BJ (cell line): ENCODE data around the gene POR. TPM values are rescaled to one million over a fixed set of nuclear protein-coding genes. Genes with fewer than 3 reads are reported as not detected.

Source experiments
- CTCF ChIA-PET: fragments of 350-600 bp; formaldehyde crosslinking; extraction: SDS; loops from one replicate; lab custom pipeline; 2021; ENCODE audit warnings: antibody characterized with exemption, inconsistent platforms; lab: Yijun Ruan, JAX
- POLR2A ChIA-PET: fragments of 300-600 bp; sonication (Branson Sonifier 250); formaldehyde crosslinking; extraction: SDS; loops from one replicate; lab custom pipeline; 2021; ENCODE audit warnings: antibody characterized with exemption; lab: Charles Lee
- DNase-seq: peaks from one replicate; pipeline ENCODE4 v3.0.0-alpha.2; 2011; ENCODE audit warnings: low read depth
- H3K27me3 ChIP-seq: 2 replicates; pipeline ENCODE4 v1.6.0; 2011; ENCODE audit warnings: low read length; ENCODE audit not compliant: control insufficient read depth, insufficient read depth
- H3K36me3 ChIP-seq: 2 replicates; pipeline ENCODE4 v1.5.1; 2011; ENCODE audit warnings: low read length; ENCODE audit not compliant: control insufficient read depth, insufficient read depth
- H3K4me3 ChIP-seq: 2 replicates; pipeline ENCODE4 v1.5.1; 2011; ENCODE audit warnings: low read depth, mild to moderate bottlenecking, control low read depth, low read length
- polyA minus RNA-seq: library from RNA; depleted of rRNA, polyadenylated mRNA; stranded (reverse); fragments of >200 nt; gene quantifications from 2 replicates; pipeline ENCODE4 v1.2.3, GENCODE V29; 2011; rRNA and poly(A)+ RNA removed
- polyA plus RNA-seq: library from polyadenylated mRNA; depleted of rRNA; stranded (reverse); fragments of >200 nt; gene quantifications from 2 replicates; pipeline ENCODE4 v1.2.3, GENCODE V29; 2011; rRNA removed
- TF ChIP-seq, protein P1 (sequence below): IDR thresholded peaks from 2 replicates; pipeline ENCODE4 v1.5.1; 2011; ENCODE audit warnings: low read depth, mild to moderate bottlenecking, control low read depth, inconsistent platforms, low read length, moderate library complexity; ENCODE audit not compliant: insufficient read depth

POR gene
- polyA plus RNA-seq (35.3 and 63.4 TPM in 2 replicates), polyA minus RNA-seq (34.2 and 62.3 TPM in 2 replicates)

DNA sequence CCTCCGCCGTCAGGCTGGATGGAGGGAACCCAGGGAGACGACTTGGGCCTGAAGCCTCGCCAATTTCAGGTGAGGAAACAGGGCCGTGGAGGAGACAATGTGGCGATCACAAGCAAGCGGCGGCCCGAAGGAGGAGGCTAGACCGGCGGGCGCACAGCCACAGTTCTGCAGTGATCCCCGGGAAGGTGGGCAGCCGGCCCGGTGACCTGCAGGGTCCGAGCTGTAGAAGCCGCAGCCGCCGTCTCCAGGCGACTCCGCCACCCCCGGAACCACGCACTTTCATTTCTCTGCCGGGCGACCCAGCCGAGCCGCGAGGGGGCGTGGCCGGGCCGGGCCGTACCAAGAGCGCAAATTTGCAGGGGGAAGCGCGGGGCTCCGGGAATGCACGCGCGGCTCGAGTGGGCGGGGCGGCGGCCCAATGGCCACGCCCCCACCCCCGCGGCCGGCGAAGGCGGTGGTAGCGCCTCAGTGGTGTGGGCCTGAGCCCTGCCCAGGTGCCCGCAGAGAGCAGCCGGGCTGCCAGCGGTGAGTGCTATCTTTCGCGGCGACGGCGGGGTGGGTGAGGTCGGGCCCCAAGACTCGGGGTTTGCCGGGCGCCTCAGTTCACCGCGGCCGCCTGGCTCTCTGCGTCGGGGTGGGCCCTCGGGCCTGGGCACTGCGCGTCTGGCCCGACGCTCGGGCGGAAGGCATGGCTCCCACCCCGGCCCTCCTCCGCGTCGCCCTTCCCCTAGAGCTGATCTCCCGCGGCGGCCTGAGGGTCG is at the start of gene POR:
TSS of gene POR (plus strand) at position 501 of the 761 bp plus-strand sequence. CDS start 38,847 bp downstream, outside the sequence.
- TF ChIP-seq, protein P1, sequence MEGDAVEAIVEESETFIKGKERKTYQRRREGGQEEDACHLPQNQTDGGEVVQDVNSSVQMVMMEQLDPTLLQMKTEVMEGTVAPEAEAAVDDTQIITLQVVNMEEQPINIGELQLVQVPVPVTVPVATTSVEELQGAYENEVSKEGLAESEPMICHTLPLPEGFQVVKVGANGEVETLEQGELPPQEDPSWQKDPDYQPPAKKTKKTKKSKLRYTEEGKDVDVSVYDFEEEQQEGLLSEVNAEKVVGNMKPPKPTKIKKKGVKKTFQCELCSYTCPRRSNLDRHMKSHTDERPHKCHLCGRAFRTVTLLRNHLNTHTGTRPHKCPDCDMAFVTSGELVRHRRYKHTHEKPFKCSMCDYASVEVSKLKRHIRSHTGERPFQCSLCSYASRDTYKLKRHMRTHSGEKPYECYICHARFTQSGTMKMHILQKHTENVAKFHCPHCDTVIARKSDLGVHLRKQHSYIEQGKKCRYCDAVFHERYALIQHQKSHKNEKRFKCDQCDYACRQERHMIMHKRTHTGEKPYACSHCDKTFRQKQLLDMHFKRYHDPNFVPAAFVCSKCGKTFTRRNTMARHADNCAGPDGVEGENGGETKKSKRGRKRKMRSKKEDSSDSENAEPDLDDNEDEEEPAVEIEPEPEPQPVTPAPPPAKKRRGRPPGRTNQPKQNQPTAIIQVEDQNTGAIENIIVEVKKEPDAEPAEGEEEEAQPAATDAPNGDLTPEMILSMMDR, result 0 out of 2 replicates have a peak, but pooled peaks have one; percentile 8
- Histone ChIP-seq H3K4me3 (peak within 1 kb of the TSS; percentile 94), H3K36me3 (no peaks in the 10 kb centered on the region), H3K27me3 (no peaks in the 10 kb centered on the region)
- DNase-seq, result no peak
- POLR2A ChIA-PET, result interaction anchor here (0.5 kb wide), 1 partner anchor 37 kb away, joined by 3 read pairs; no protein-coding TSS in a partner anchor
- CTCF ChIA-PET, result interaction anchor here (0.6 to 1.9 kb wide), 4 partner anchors 11 to 75 kb away, joined by 3 to 5 read pairs (median 4); no protein-coding TSS in a partner anchor

DNA sequence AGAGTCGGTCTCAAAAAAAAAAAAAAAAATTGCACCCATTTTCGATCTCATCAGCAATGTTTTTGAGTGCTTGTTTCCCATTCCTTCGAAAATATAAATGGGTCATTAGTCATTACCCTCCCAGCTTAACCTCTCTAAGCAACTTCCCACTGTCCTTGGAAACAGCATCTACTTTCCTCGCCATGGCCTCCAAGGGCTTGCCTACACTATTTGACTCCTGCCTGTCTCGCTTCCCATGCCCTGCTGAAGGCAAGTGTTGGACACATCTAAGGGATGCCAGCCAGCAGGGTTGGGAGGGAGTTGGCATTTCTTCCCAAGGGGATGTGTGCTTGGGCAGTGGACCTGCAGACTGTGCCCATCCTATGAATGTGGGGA is 48.9 kb upstream of the POR start:
- no peaks in the 10 kb centered on the region for H3K36me3 ChIP-seq
- ChIA-PET CTCF (interaction anchor here (0.6 to 7.1 kb wide), 19 partner anchors 8 to 449 kb away, joined by 3 to 129 read pairs (median 4); partner anchors contain the start of genes POR and RHBDD2), POLR2A (interaction anchor here (1.9 kb wide), 1 partner anchor 154 kb away, joined by 7 read pairs; no protein-coding TSS in a partner anchor)
- no peak for DNase-seq
- TF ChIP-seq, protein P1, result no peak
- H3K4me3 ChIP-seq, result no peak overlapping the region
- H3K27me3 ChIP-seq, result no peaks in the 10 kb centered on the region

DNA sequence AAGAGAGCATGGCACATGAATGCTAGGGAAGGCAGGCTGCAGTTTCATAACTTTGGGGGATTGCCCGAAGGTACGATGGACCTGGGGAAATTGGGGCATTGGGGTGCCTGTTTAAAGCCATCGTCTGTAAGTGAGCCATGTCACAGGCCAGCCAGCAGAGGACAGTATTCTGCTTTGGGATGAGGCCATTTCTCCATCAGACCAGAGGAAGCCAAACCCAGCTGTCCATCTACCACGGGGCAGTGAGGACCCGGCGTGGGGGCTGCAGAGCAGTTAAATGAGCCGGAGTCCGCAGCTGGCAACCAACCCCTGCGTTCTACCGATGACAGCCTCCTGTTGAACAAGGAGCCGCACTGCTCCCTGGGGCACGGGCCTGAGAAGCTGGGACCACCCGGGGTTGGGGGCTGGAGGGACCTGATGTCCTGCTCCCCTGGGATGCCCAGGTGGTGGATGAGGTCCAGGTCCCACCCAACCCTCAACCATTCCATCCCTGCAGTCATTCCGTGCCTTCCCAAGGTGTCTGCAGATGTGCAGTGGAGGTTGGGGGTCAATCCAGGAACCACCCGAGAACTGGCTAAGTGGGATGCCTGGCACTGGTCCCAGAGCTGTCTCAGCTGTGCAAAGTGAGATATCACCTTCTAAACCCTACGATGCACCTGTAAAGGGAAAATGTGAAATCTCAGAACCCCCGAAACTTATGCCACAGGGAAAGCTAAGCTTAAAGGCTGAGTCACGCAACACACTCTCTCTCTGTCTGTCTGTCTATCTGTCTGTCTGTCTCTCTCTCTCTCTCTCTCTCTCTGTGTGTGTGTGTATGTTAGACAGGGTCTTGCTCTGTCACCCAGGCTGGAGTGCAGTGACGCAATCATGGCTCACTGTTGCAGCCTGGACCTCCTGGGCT is 48.2 kb upstream of the POR start:
- CTCF ChIA-PET, result interaction anchor here (0.6 to 7.1 kb wide), 27 partner anchors 9 to 449 kb away, joined by 3 to 129 read pairs (median 4); partner anchors contain the start of genes POR and RHBDD2
- H3K27me3 ChIP-seq, result no peaks in the 10 kb centered on the region
- TF ChIP-seq, protein P1, result peak; percentile 98
- H3K36me3 ChIP-seq, result no peaks in the 10 kb centered on the region
- DNase-seq, result no peak
- POLR2A ChIA-PET, result interaction anchor here (1.9 kb wide), 1 partner anchor 154 kb away, joined by 7 read pairs; no protein-coding TSS in a partner anchor
- no peak overlapping the region for H3K4me3 ChIP-seq

DNA sequence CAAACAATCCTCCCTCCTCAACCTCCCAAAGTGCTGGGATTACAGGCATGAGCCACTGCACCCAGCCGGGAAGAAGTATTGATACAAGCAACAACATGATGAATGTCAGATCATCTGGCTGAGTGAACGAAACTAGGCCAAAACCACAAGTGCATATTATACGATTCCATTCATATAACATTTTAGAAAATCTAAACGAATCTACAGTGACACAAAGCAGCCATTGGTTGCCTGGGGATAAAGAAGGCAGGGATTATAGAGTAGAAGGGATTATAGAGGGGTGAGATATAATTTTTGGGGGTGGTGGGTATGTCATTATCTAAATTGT is 47.6 kb upstream of the POR start:
- ChIA-PET POLR2A (no interaction called here), CTCF (interaction anchor here (1.0 to 7.1 kb wide), 6 partner anchors 15 to 153 kb away, joined by 3 to 129 read pairs (median 4); partner anchors contain the start of gene POR)
- H3K27me3 ChIP-seq, result no peaks in the 10 kb centered on the region
- DNase-seq, result no peak
- no peaks in the 10 kb centered on the region for H3K36me3 ChIP-seq
- TF ChIP-seq, protein P1, result no peak
- no peak overlapping the region for H3K4me3 ChIP-seq
